ENCODE data around the gene C19orf47. TPM values are rescaled to one million over a fixed set of nuclear protein-coding genes. Genes with fewer than 3 reads are reported as not detected.

C19orf47 gene
- total RNA-seq, 1 experiment from 2014 or later: 21.2 TPM

GRCh38 chr19:40284501-40285352 is 63.5 kb downstream of the C19orf47 start, which contains the start of gene AKT2:
AKT2 (minus strand) TSS chr19:40285345; CDS start chr19:40265267, 20,078 bp downstream.
- Histone ChIP-seq H3K36me3 (ENCODE audit: low read depth) (peaks cover 4% of the 10 kb centered on the region; the same call in 1 of the 2 replicates), H3K27ac (peak within 1 kb of the TSS; percentile 83), H3K79me2 (ENCODE audit: low read depth) (peaks cover 52% of the 10 kb centered on the region), H3F3A (ENCODE audit: insufficient read depth, low read depth) (peaks cover 13% of the 10 kb centered on the region; the same call in 1 of the 2 replicates), H3K9me3 (ENCODE audit: insufficient read depth, low read depth) (no peaks in the 10 kb centered on the region), H3K9me2 (ENCODE audit: insufficient read depth) (no peaks in the 10 kb centered on the region), H3K27me3 (ENCODE audit: insufficient read depth, low read depth) (no peaks in the 10 kb centered on the region), H2AFZ (peak within 1 kb of the TSS; percentile 95), H3K4me2 (peak within 1 kb of the TSS; percentile 95), H3K4me1 (replicated peaks; ENCODE audit: insufficient read depth) (peaks cover 17% of the 10 kb centered on the region; the same call in 1 of the 2 replicates), H4K20me1 (ENCODE audit: insufficient read depth) (peaks cover 19% of the 10 kb centered on the region), H3K4me3 (peak within 1 kb of the TSS; percentile 93)
- ChIA-PET CTCF (no interaction called here), POLR2A (ENCODE audit: unreplicated experiment) (interaction anchor here (0.6 kb wide), 2 partner anchors 48 to 179 kb away, joined by 4 to 16 read pairs; no protein-coding TSS in a partner anchor)
- TF ChIP-seq EZH2 (IDR thresholded peaks at IDR 0.05; ENCODE audit: low read depth) (no peak), CTCF (conservative IDR thresholded peaks at IDR 0.05) (no peak)
- DNase-seq: no peak
- intact Hi-C loops (cut with micrococcal nuclease; ENCODE audit: unreplicated experiment): loop anchor here (1.0 kb wide), 1 partner anchor 27 kb away; no protein-coding TSS in a partner anchor
- BruUV-seq (replicated peaks): no TSS peak

- Histone ChIP-seq H3K36me3 (ENCODE audit: low read depth) (peaks cover 4% of the 10 kb centered on the region; the same call in 1 of the 2 replicates), H3F3A (ENCODE audit: insufficient read depth, low read depth) (peaks cover 13% of the 10 kb centered on the region; the same call in 1 of the 2 replicates), H3K27ac (peak overlapping the region; percentile 72), H2AFZ (peak overlapping the region; percentile 83; the same call in 1 of the 2 replicates), H3K9me3 (ENCODE audit: insufficient read depth, low read depth) (no peaks in the 10 kb centered on the region), H3K4me3 (peak overlapping the region; percentile 93), H3K27me3 (ENCODE audit: insufficient read depth, low read depth) (no peaks in the 10 kb centered on the region), H3K4me1 (replicated peaks; ENCODE audit: insufficient read depth) (peaks cover 17% of the 10 kb centered on the region; the same call in 1 of the 2 replicates), H4K20me1 (ENCODE audit: insufficient read depth) (peaks cover 22% of the 10 kb centered on the region), H3K79me2 (ENCODE audit: low read depth) (peaks cover 57% of the 10 kb centered on the region), H3K9me2 (ENCODE audit: insufficient read depth) (no peaks in the 10 kb centered on the region), H3K4me2 (peak overlapping the region; percentile 95)
- ChIA-PET CTCF (no interaction called here), POLR2A (ENCODE audit: unreplicated experiment) (no interaction called here)
- intact Hi-C loops (cut with micrococcal nuclease; ENCODE audit: unreplicated experiment): no loop called here
- BruUV-seq (replicated peaks): TSS peak; percentile 65
- TF ChIP-seq EZH2 (IDR thresholded peaks at IDR 0.05; ENCODE audit: low read depth) (no peak), CTCF (conservative IDR thresholded peaks at IDR 0.05) (no peak)
- no peak for DNase-seq
Observed at GRCh38 chr19:40284251-40284500, 64.0 kb downstream of the C19orf47 start.

GRCh38 chr19:40283414-40284250 is 64.6 kb downstream of the C19orf47 start:
- Histone ChIP-seq H3K79me2 (ENCODE audit: low read depth) (peaks cover 62% of the 10 kb centered on the region), H3F3A (ENCODE audit: insufficient read depth, low read depth) (peaks cover 13% of the 10 kb centered on the region; the same call in 1 of the 2 replicates), H3K36me3 (ENCODE audit: low read depth) (peaks cover 4% of the 10 kb centered on the region; the same call in 1 of the 2 replicates), H3K9me3 (ENCODE audit: insufficient read depth, low read depth) (no peaks in the 10 kb centered on the region), H3K27ac (peak overlapping the region; percentile 72; the same call in 1 of the 2 replicates), H3K4me3 (peak overlapping the region; percentile 93), H3K9me2 (ENCODE audit: insufficient read depth) (no peaks in the 10 kb centered on the region), H2AFZ (no peak overlapping the region; the same call in 1 of the 2 replicates), H3K27me3 (ENCODE audit: insufficient read depth, low read depth) (no peaks in the 10 kb centered on the region), H3K4me2 (peak overlapping the region; percentile 95), H3K4me1 (replicated peaks; ENCODE audit: insufficient read depth) (peaks cover 17% of the 10 kb centered on the region; the same call in 1 of the 2 replicates), H4K20me1 (ENCODE audit: insufficient read depth) (peaks cover 23% of the 10 kb centered on the region)
- CTCF ChIA-PET: interaction anchor here (0.6 kb wide), 1 partner anchor 1598 kb away, joined by 4 read pairs; no protein-coding TSS in a partner anchor
- intact Hi-C loops (cut with micrococcal nuclease; ENCODE audit: unreplicated experiment): no loop called here
- TF ChIP-seq CTCF (conservative IDR thresholded peaks at IDR 0.05) (no peak), EZH2 (IDR thresholded peaks at IDR 0.05; ENCODE audit: low read depth) (no peak)
- DNase-seq: no peak
- POLR2A ChIA-PET (ENCODE audit: unreplicated experiment): no interaction called here
- no TSS peak for BruUV-seq (replicated peaks)

All from PC-9 (cell line).